Smooth muscle cell (in vitro differentiated cells): Measurements from ENCODE around the gene RMRP. TPM values are rescaled to one million over a fixed set of nuclear protein-coding genes. Genes with fewer than 3 reads are reported as not detected.

Source experiments
- DNase-seq: peaks from one replicate; lab custom pipeline; 2025; ENCODE audit not compliant: unreplicated experiment; lab: John Stamatoyannopoulos, UW
- H2AFZ ChIP-seq: fragments of 200-600 bp; sonication (generic); 2 replicates; pipeline ENCODE4 v1.6.0; 2016; ENCODE audit warnings: antibody characterized with exemption, low read depth, mild to moderate bottlenecking
- H3F3A ChIP-seq: fragments of 200-600 bp; sonication (generic); 2 replicates; pipeline ENCODE4 v1.6.0; 2017; ENCODE audit warnings: antibody characterized with exemption, low read depth
- H3K27ac ChIP-seq: fragments of 200-600 bp; sonication (generic); 2 replicates; pipeline ENCODE4 v1.5.1; 2016; ENCODE audit warnings: low read depth, mild to moderate bottlenecking
- H3K27me3 ChIP-seq: fragments of 200-600 bp; sonication (generic); 2 replicates; pipeline ENCODE4 v1.6.1; 2016; ENCODE audit warnings: low read depth, mild to moderate bottlenecking
- H3K36me3 ChIP-seq: fragments of 200-600 bp; sonication (generic); 2 replicates; pipeline ENCODE4 v1.5.1; 2016; ENCODE audit warnings: low read depth
- H3K4me1 ChIP-seq: fragments of 200-600 bp; sonication (generic); 2 replicates; pipeline ENCODE4 v1.5.1; 2016; ENCODE audit warnings: low read depth
- H3K4me2 ChIP-seq: fragments of 200-600 bp; sonication (generic); 2 replicates; pipeline ENCODE4 v1.6.0; 2016; ENCODE audit warnings: mild to moderate bottlenecking
- H3K4me3 ChIP-seq: fragments of 200-600 bp; sonication (generic); 2 replicates; pipeline ENCODE4 v1.5.1; 2016; ENCODE audit warnings: mild to moderate bottlenecking
- H3K79me2 ChIP-seq: fragments of 200-600 bp; sonication (generic); 2 replicates; pipeline ENCODE4 v1.6.0; 2016; ENCODE audit warnings: low read depth, mild to moderate bottlenecking
- H3K9ac ChIP-seq: fragments of 200-600 bp; sonication (generic); 2 replicates; pipeline ENCODE4 v1.6.0; 2016; ENCODE audit warnings: low read depth
- H3K9me3 ChIP-seq: fragments of 200-600 bp; sonication (generic); replicated peaks from 2 replicates; pipeline ENCODE4 v1.5.1; 2016; ENCODE audit warnings: low read depth
- H4K20me1 ChIP-seq: fragments of 200-600 bp; sonication (generic); 2 replicates; pipeline ENCODE4 v1.6.0; 2016; ENCODE audit warnings: low read depth
- CTCF ChIP-seq: fragments of 200-600 bp; sonication (generic); IDR thresholded peaks from 2 replicates; pipeline ENCODE4 v1.5.1; 2017; ENCODE audit warnings: borderline replicate concordance, mild to moderate bottlenecking, antibody characterized with exemption; ENCODE audit not compliant: insufficient read depth, poor library complexity, severe bottlenecking
- WGBS: methylation state at CpG from one replicate; pipeline ENCODE4 v1.1.7; 2016; ENCODE audit warnings: low lambda C conversion rate; 5-methylcytosine and 5-hydroxymethylcytosine counted together
- polyA plus RNA-seq: library from polyadenylated mRNA; unstranded; fragments of >200 nt; fragmentation: Nextera tagmentation; extraction: Ambion mirVana; gene quantifications from 2 replicates; pipeline ENCODE4 v1.2.1, GENCODE V29; 2016
- total RNA-seq: library from RNA; depleted of rRNA; stranded (reverse); fragments of >200 nt; gene quantifications from 2 replicates; pipeline ENCODE4 v1.2.3, GENCODE V29; 2014

RMRP gene
- total and polyA plus RNA-seq, 2 experiments from 2014 or later: 10,156 TPM; not detected in 1

- no peak overlapping the region for H3K4me3 ChIP-seq
- H3F3A ChIP-seq: no peaks in the 10 kb centered on the region
- H3K36me3 ChIP-seq: no peaks in the 10 kb centered on the region
- no peaks in the 10 kb centered on the region for H3K27me3 ChIP-seq
- no peaks in the 10 kb centered on the region for H3K79me2 ChIP-seq
- TF ChIP-seq CTCF: no peak
- DNase-seq: no peak
- H4K20me1 ChIP-seq: no peaks in the 10 kb centered on the region
- no peak overlapping the region for H3K4me2 ChIP-seq
- no peaks in the 10 kb centered on the region for H3K9me3 ChIP-seq
- no peak overlapping the region for H3K27ac ChIP-seq
- WGBS: 91% methylated on average over 9 of the region's 9 CpGs
- H3K4me1 ChIP-seq: no peaks in the 10 kb centered on the region
- no peak overlapping the region for H2AFZ ChIP-seq
- H3K9ac ChIP-seq: no peak overlapping the region
These were observed 21.5 kb downstream of the RMRP start for GRCh38 chr9:35636135-35636876.

GRCh38 chr9:35635730-35636129 lies 22.1 kb downstream of the RMRP start:
- H3K4me1 ChIP-seq: no peaks in the 10 kb centered on the region
- H4K20me1 ChIP-seq: no peaks in the 10 kb centered on the region
- no peak overlapping the region for H2AFZ ChIP-seq
- no peak for TF ChIP-seq CTCF
- no peaks in the 10 kb centered on the region for H3K27me3 ChIP-seq
- no peak overlapping the region for H3K4me3 ChIP-seq
- no peaks in the 10 kb centered on the region for H3K9me3 ChIP-seq
- H3K9ac ChIP-seq: no peak overlapping the region
- H3F3A ChIP-seq: no peaks in the 10 kb centered on the region
- H3K79me2 ChIP-seq: no peaks in the 10 kb centered on the region
- H3K4me2 ChIP-seq: no peak overlapping the region
- no peak overlapping the region for H3K27ac ChIP-seq
- H3K36me3 ChIP-seq: no peaks in the 10 kb centered on the region
- DNase-seq: no peak

DNA sequence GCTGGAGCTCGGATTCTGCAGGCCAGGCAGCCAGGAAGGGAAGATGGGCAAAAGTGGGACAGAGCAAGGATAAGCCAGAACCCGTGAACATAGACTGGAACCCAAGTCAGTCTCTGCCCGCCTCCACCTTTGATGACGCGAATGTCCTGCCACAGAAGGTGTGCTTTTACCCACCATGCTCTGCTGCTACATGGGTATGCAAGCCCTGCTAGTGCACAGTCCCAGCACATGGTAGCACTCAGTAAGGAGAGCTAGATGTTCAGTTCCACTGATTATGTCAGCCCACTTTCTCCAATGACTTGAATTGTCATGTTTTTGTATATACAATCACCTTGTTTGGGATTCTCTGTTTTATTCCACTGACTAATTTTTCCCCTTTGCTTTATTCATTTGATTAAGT lies 28.2 kb downstream of the RMRP start:
- Histone ChIP-seq H3K79me2 (no peaks in the 10 kb centered on the region), H3F3A (no peaks in the 10 kb centered on the region), H3K27ac (no peak overlapping the region), H3K4me1 (no peaks in the 10 kb centered on the region), H3K9ac (no peak overlapping the region), H2AFZ (no peak overlapping the region), H3K9me3 (no peaks in the 10 kb centered on the region), H3K36me3 (no peaks in the 10 kb centered on the region), H3K4me2 (no peak overlapping the region), H3K27me3 (no peaks in the 10 kb centered on the region), H3K4me3 (no peak overlapping the region), H4K20me1 (no peaks in the 10 kb centered on the region)
- 89% methylated on average over 5 of the region's 5 CpGs for WGBS
- no peak for DNase-seq
- TF ChIP-seq CTCF: no peak

DNA sequence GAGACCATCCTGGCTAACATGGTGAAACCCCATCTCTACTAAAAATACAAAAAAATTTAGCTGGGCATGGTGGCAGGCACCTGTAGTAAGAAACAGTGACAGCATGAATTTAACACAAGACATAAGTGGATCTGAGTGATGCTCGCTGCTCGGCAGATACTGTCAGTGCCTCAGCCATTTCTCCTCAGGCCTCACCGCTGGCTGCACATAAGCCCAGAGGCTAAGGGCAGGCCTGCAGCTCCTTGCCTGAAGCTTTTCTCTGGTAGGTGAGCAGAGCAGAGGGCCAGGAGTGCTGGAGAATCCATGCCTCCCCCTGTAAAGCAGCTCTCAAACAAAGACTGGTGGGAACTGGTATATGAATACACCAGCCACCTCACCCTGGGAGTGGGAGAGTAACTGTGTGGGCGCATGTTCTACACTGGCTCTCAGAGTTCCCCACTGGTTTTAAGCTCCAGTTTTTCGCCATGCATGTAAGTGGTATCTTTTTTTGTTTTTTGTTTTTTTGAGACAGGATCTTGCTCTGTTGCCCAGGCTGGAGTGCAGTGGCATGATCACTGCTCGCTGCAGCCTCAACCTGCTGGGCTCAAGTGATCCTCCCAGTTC lies 29.3 kb downstream of the RMRP start:
- Histone ChIP-seq H3K9ac (no peak overlapping the region), H3K36me3 (no peaks in the 10 kb centered on the region), H3K79me2 (no peaks in the 10 kb centered on the region), H4K20me1 (no peaks in the 10 kb centered on the region), H3K4me1 (no peaks in the 10 kb centered on the region), H3F3A (no peaks in the 10 kb centered on the region), H2AFZ (no peak overlapping the region), H3K4me2 (no peak overlapping the region), H3K27me3 (no peaks in the 10 kb centered on the region), H3K4me3 (no peak overlapping the region), H3K9me3 (no peaks in the 10 kb centered on the region), H3K27ac (no peak overlapping the region)
- DNase-seq: no peak
- no peak for TF ChIP-seq CTCF
- 92% methylated on average over 6 of the region's 6 CpGs for WGBS
